ENCODE measurements around the gene HRC.
"Not testable (repeated sequence)": the region's sequence is repeated elsewhere in the genome, so short reads cannot be mapped to it uniquely, and the experiment has no call there.

The HRC gene

DNA sequence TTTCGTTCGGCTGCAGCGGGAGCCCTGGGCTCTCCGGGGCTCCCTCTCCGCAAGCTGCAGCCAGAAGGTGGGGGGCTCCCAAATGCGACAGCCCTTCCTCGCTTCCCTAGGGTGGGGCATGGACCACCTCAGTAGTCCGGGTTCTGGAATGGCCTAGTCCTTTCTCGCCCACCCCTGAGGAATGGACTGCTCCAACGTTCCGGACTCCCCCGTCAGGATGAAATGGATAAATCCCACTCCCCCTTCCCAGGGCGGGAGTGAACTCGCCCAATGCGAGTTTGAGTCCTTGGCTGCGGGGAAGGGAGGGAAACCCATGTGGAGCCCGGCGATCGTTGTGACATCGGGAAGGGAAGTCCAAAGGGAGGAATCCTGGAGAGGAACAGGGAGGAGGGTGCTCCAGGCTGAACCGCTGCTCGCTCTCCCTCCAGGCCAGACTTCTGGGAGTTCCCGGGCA, 5.5 kb downstream of the HRC start:
- no peak for DNase-seq
- no peak overlapping the region for H3K27ac ChIP-seq (ENCODE audit: insufficient read depth, low read length, poor library complexity, severe bottlenecking)
- peaks cover 30% of the 10 kb centered on the region for H3K4me1 ChIP-seq (ENCODE audit: control insufficient read depth, insufficient read depth, low read length, poor library complexity, severe bottlenecking)
- H3K36me3 ChIP-seq (ENCODE audit: control insufficient read depth, insufficient read depth, low read length) = no peaks in the 10 kb centered on the region
- H3K4me3 ChIP-seq (ENCODE audit: insufficient read depth, low read depth, low read length, poor library complexity, severe bottlenecking) = peak overlapping the region; percentile 59
- H3K9me3 ChIP-seq (ENCODE audit: control insufficient read depth, low read length) = no peaks in the 10 kb centered on the region
- peaks cover 43% of the 10 kb centered on the region for H3K27me3 ChIP-seq (replicated peaks; ENCODE audit: control insufficient read depth, insufficient read depth, low read length, poor library complexity, severe bottlenecking)

DNA sequence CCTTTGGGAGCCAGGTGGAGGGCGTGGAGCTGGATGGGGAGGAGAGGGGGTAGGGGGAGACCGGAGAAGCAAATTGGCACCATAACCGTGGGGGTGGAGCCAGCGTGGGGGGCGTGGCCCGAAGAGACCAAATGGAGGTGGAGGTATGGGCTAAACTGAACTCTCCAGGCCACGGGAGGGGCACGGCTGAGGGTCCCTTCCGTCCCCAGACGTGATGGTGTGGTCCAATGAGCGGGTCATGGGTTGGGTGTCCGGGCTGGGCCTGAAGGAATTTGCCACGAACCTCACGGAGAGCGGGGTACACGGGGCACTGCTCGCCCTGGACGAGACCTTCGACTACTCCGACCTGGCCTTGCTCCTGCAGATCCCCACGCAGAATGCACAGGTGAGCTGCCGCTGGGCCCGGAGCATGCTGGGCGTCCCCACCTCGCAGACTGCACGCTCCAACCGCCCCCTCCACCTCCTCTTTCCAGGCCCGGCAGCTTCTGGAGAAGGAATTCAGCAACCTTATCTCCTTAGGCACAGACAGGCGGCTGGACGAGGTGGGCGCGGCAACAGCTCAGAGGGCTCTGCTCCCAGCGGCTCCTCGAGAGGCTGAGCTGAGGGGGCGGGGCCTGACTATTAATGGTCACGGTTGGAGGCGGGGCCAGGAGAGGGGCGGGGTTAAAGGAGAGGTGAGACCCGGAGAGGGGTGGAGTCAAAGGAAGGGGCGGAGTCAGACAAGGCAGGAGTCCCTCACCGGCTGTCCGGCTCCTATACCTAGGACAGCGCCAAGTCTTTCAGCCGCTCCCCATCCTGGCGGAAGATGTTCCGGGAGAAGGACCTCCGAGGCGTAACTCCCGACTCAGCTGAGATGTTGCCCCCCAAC, 6.2 kb downstream of the HRC start:
- Histone ChIP-seq H3K27me3 (replicated peaks; ENCODE audit: control insufficient read depth, insufficient read depth, low read length, poor library complexity, severe bottlenecking) (peaks cover 45% of the 10 kb centered on the region), H3K27ac (ENCODE audit: insufficient read depth, low read length, poor library complexity, severe bottlenecking) (no peak overlapping the region), H3K4me1 (ENCODE audit: control insufficient read depth, insufficient read depth, low read length, poor library complexity, severe bottlenecking) (peaks cover 30% of the 10 kb centered on the region)

DNA sequence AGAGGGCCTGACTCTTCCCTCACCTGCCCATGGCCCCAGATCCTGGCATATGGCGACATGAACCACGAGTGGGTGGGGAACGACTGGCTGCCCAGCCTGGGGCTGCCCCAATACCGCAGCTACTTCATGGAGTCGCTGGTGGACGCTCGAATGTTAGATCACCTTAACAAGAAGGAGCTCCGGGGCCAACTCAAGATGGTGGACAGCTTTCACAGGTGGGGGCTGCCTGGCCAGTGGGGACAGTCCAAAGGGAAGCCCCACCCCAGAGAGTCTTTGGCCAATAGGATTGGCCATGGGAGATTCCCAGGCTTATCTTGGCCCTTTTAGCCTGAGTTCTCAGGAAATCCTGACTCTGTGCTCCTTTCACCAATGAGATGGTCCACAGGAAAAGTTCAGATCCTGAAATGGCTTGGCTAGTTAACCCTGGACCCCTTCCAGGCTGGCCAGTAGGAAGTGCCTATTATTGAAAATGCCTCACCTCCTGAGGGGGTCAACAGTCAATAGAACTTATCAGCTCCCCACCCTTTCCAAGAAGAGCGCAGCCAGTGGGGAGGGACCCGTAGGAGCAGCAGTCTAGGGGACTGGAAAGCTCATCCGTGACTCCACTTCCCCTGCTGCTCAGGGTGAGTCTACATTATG, 7.0 kb downstream of the HRC start:
- H3K27me3 ChIP-seq (replicated peaks; ENCODE audit: control insufficient read depth, insufficient read depth, low read length, poor library complexity, severe bottlenecking) = peaks cover 45% of the 10 kb centered on the region
- H3K4me1 ChIP-seq (ENCODE audit: control insufficient read depth, insufficient read depth, low read length, poor library complexity, severe bottlenecking) = peaks cover 30% of the 10 kb centered on the region
- no peak overlapping the region for H3K27ac ChIP-seq (ENCODE audit: insufficient read depth, low read length, poor library complexity, severe bottlenecking)
- H3K4me3 ChIP-seq (ENCODE audit: insufficient read depth, low read depth, low read length, poor library complexity, severe bottlenecking) = no peak overlapping the region
- H3K36me3 ChIP-seq (ENCODE audit: control insufficient read depth, insufficient read depth, low read length) = no peaks in the 10 kb centered on the region
- no peak for DNase-seq
- no peaks in the 10 kb centered on the region for H3K9me3 ChIP-seq (ENCODE audit: control insufficient read depth, low read length)

More for the DNA sequence above, 6.2 kb downstream of the HRC start:
- peak overlapping the region; percentile 59 for H3K4me3 ChIP-seq (ENCODE audit: insufficient read depth, low read depth, low read length, poor library complexity, severe bottlenecking)
- no peaks in the 10 kb centered on the region for H3K9me3 ChIP-seq (ENCODE audit: control insufficient read depth, low read length)
- peak; percentile 64 to 77 (median 75) for DNase-seq
- H3K36me3 ChIP-seq (ENCODE audit: control insufficient read depth, insufficient read depth, low read length) = no peaks in the 10 kb centered on the region

DNA sequence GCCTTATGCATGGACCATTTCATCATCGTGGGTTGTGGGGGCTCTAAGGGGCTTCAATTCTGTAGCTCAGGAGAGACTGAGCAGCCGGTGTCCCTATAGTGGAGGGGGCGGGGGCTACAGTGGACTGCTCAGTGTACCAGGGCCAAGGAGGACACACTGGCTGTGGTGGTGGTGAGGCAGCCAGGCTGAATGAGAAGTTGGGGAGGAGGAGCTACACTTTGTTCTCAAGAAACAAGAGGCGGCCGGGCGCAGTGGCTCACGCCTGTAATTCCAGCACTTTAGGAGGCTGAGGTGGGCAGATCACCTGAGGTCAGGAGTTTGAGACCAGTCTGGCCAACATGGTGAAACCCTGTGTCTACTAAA, 8.8 kb downstream of the HRC start:
- H3K36me3 ChIP-seq (ENCODE audit: control insufficient read depth, insufficient read depth, low read length); H3K4me3 ChIP-seq (ENCODE audit: insufficient read depth, low read depth, low read length, poor library complexity, severe bottlenecking); H3K9me3 ChIP-seq (ENCODE audit: control insufficient read depth, low read length); DNase-seq; H3K27ac ChIP-seq (ENCODE audit: insufficient read depth, low read length, poor library complexity, severe bottlenecking): not testable (repeated sequence)
- peaks cover 33% of the 10 kb centered on the region for H3K4me1 ChIP-seq (ENCODE audit: control insufficient read depth, insufficient read depth, low read length, poor library complexity, severe bottlenecking)
- peaks cover 40% of the 10 kb centered on the region for H3K27me3 ChIP-seq (replicated peaks; ENCODE audit: control insufficient read depth, insufficient read depth, low read length, poor library complexity, severe bottlenecking)

DNA sequence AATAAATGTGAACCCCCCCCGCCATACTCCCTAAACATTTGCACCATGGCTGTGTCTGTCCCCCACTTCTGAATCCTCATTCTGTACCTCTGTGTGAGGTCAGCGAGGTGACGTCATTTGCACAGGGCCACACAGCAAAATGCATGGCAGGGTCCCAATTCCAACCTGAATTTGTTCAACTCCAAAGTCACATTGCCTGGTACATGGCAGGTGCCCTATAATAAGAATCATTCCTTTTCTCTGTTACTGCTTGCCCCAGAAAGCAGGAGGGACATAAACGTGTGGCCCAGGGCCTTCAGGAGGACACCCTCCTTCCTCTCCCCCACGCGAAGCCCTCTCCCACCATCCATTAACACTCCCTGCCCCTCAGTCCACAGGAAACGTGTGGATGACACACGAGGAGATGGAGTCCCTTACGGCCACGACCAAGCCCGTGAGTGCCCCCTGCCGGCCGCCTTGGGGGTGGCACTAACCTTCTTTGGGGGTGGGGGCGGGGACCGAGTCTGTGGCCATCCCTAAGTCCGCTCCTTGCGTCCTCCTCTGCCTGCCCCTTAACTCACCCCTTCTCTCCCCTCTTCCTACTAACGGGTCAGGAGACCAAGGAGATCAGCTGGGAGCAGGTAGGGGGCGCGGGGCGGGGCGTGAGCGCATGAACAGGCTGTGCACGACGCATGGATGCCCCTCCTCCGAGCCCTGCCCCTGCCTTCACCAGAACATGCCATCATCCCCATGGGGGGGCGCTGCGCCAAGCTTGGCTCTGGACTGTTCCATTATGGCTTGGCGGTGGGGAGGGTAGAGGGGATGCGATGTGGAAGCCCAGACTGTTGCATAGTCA, 9.4 kb downstream of the HRC start:
- no peak overlapping the region for H3K27ac ChIP-seq (ENCODE audit: insufficient read depth, low read length, poor library complexity, severe bottlenecking)
- peaks cover 34% of the 10 kb centered on the region for H3K27me3 ChIP-seq (replicated peaks; ENCODE audit: control insufficient read depth, insufficient read depth, low read length, poor library complexity, severe bottlenecking)
- peaks cover 28% of the 10 kb centered on the region for H3K4me1 ChIP-seq (ENCODE audit: control insufficient read depth, insufficient read depth, low read length, poor library complexity, severe bottlenecking)
- no peaks in the 10 kb centered on the region for H3K36me3 ChIP-seq (ENCODE audit: control insufficient read depth, insufficient read depth, low read length)
- DNase-seq = peak; percentile 57 to 71 (median 62)
- H3K4me3 ChIP-seq (ENCODE audit: insufficient read depth, low read depth, low read length, poor library complexity, severe bottlenecking) = peak overlapping the region; percentile 3
- H3K9me3 ChIP-seq (ENCODE audit: control insufficient read depth, low read length) = no peaks in the 10 kb centered on the region

DNA sequence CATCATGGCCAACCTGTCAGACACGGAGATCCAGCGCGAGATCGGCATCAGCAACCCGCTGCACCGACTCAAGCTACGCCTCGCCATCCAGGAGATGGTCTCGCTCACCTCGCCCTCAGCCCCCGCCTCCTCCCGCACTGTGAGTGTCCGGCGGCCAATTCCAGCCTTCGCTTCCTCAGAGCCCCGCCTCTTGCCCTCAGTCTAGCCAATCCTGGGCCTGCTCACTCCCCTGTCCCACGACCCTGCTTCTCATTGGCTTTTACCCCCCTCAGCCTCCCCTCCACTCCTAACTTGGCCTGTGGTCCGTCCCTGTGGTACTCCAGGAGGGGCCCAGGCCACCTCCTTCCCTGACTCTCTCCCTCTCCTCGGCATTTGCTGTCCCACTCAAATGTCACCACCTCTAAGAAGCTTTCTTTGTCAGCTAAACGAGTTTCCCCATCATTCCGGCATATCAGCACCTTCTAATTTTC, 12.3 kb downstream of the HRC start:
- H3K4me1 ChIP-seq (ENCODE audit: control insufficient read depth, insufficient read depth, low read length, poor library complexity, severe bottlenecking) = peaks cover 8% of the 10 kb centered on the region
- no peaks in the 10 kb centered on the region for H3K36me3 ChIP-seq (ENCODE audit: control insufficient read depth, insufficient read depth, low read length)
- H3K27me3 ChIP-seq (replicated peaks; ENCODE audit: control insufficient read depth, insufficient read depth, low read length, poor library complexity, severe bottlenecking) = peaks cover 11% of the 10 kb centered on the region
- peak overlapping the region; percentile 13 for H3K4me3 ChIP-seq (ENCODE audit: insufficient read depth, low read depth, low read length, poor library complexity, severe bottlenecking)
- H3K27ac ChIP-seq (ENCODE audit: insufficient read depth, low read length, poor library complexity, severe bottlenecking) = no peak overlapping the region
- H3K9me3 ChIP-seq (ENCODE audit: control insufficient read depth, low read length) = no peaks in the 10 kb centered on the region
- no peak for DNase-seq

DNA sequence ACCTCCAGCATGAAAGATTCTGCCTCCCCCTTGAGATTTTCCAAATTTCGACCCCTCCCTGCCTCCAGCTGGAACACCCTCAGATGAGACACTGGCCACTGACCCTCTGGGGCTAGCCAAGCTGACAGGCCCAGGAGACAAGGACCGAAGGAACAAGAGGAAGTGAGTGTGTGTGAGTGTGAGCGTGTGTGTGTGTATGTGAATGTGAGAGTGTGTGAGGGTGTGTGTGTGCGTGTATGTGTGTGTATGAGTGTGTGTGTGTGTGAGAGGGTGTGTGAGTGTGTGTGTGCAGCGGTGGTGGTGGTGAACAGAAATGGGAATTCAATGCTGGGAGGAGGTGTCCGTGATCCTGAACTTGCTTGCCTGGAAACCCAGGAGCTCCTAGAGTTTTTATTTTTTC, 13.8 kb downstream of the HRC start:
- no peaks in the 10 kb centered on the region for H3K36me3 ChIP-seq (ENCODE audit: control insufficient read depth, insufficient read depth, low read length)
- no peak overlapping the region for H3K4me3 ChIP-seq (ENCODE audit: insufficient read depth, low read depth, low read length, poor library complexity, severe bottlenecking)
- no peak overlapping the region for H3K27ac ChIP-seq (ENCODE audit: insufficient read depth, low read length, poor library complexity, severe bottlenecking)
- peaks cover 8% of the 10 kb centered on the region for H3K4me1 ChIP-seq (ENCODE audit: control insufficient read depth, insufficient read depth, low read length, poor library complexity, severe bottlenecking)
- DNase-seq = no peak
- peaks cover 11% of the 10 kb centered on the region for H3K27me3 ChIP-seq (replicated peaks; ENCODE audit: control insufficient read depth, insufficient read depth, low read length, poor library complexity, severe bottlenecking)
- H3K9me3 ChIP-seq (ENCODE audit: control insufficient read depth, low read length) = no peaks in the 10 kb centered on the region

DNA sequence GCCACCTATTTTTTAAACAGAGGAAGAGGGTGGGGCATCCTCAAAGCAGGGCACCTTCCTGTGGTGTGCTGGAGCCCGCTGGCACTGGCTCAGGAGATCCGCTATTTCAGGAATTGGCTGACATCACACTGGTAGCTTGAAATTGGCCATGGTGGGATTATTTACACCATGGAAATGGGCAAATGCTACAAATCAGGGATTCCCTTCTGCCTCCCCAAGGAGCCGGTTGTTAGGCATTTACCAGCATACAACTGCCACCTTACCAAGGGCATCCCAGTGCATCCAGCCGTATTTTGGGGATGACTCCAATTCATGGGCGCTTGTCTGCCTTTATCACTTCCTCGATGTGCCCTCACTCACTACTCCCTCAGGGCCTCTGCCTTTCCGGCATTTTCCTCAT, 14.2 kb downstream of the HRC start:
- Histone ChIP-seq H3K36me3 (ENCODE audit: control insufficient read depth, insufficient read depth, low read length) (no peaks in the 10 kb centered on the region), H3K27ac (ENCODE audit: insufficient read depth, low read length, poor library complexity, severe bottlenecking) (no peak overlapping the region), H3K4me3 (ENCODE audit: insufficient read depth, low read depth, low read length, poor library complexity, severe bottlenecking) (no peak overlapping the region), H3K9me3 (ENCODE audit: control insufficient read depth, low read length) (no peaks in the 10 kb centered on the region), H3K27me3 (replicated peaks; ENCODE audit: control insufficient read depth, insufficient read depth, low read length, poor library complexity, severe bottlenecking) (peaks cover 7% of the 10 kb centered on the region), H3K4me1 (ENCODE audit: control insufficient read depth, insufficient read depth, low read length, poor library complexity, severe bottlenecking) (peaks cover 4% of the 10 kb centered on the region)
- DNase-seq = no peak

DNA sequence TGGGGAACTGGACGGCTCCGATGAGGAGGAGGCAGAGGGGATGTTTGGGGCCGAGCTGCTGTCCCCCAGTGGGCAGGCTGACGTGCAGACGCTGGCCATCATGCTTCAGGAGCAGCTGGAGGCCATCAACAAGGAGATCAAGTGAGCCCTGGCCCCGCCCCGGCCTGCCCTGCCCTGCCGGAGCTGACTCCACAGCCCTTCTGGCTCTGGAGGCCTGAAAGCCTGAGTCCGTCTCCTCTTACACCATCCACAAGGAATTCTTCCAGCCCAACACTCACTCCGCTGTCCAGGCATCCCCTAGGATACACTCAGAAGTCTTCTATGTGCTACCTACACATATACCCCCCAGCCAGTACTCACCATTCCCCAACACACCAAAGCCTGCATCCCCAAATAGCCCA, 18.4 kb downstream of the HRC start:
- no peaks in the 10 kb centered on the region for H3K27me3 ChIP-seq (replicated peaks; ENCODE audit: control insufficient read depth, insufficient read depth, low read length, poor library complexity, severe bottlenecking)
- H3K36me3 ChIP-seq (ENCODE audit: control insufficient read depth, insufficient read depth, low read length) = no peaks in the 10 kb centered on the region
- no peak for DNase-seq
- H3K4me3 ChIP-seq (ENCODE audit: insufficient read depth, low read depth, low read length, poor library complexity, severe bottlenecking) = no peak overlapping the region
- no peak overlapping the region for H3K27ac ChIP-seq (ENCODE audit: insufficient read depth, low read length, poor library complexity, severe bottlenecking)
- peaks cover 12% of the 10 kb centered on the region for H3K4me1 ChIP-seq (ENCODE audit: control insufficient read depth, insufficient read depth, low read length, poor library complexity, severe bottlenecking)
- H3K9me3 ChIP-seq (ENCODE audit: control insufficient read depth, low read length) = no peaks in the 10 kb centered on the region

Data from effector memory CD4-positive, alpha-beta T cell (primary cell).